Gastrocnemius medialis (tissue), 4 donors: ENCODE measurements around the gene CSF2RB. TPM values are rescaled to one million over a fixed set of nuclear protein-coding genes. Genes with fewer than 3 reads are reported as not detected.

Source experiments
- ATAC-seq, 2 donors: fragments of 150-250 bp; one replicate each; pipeline ENCODE4 v1.9.1; 2016
- DNase-seq, 2 donors: peaks; one replicate each; pipeline ENCODE4 v3.0.0-alpha.2; 2019
- H3K27ac ChIP-seq, 4 donors: fragments of 200-600 bp; sonication (generic); 1 replicate in 1 of 4; 2 replicates in 3 of 4; pipeline ENCODE4 v1.5.1; 2016 to 2018; ENCODE audit warnings: mild to moderate bottlenecking in 2 of 4, moderate library complexity in 1 of 4
- H3K27me3 ChIP-seq, 3 donors: fragments of 200-600 bp; sonication (generic) in 2 of 3; 1 replicate in 1 of 3; 2 replicates in 2 of 3; pipeline versions ENCODE4 v1.5.1 to v1.6.0; 2016 to 2019; ENCODE audit warnings: mild to moderate bottlenecking in 1 of 3, moderate library complexity in 1 of 3
- H3K36me3 ChIP-seq, 2 donors: fragments of 200-600 bp; sonication (generic) in 1 of 2; one replicate each; pipeline ENCODE4 v1.5.1; 2017 to 2018
- H3K4me1 ChIP-seq, 2 donors: fragments of 200-600 bp; sonication (generic) in 1 of 2; one replicate each; pipeline ENCODE4 v1.5.1; 2016 to 2017; ENCODE audit warnings: mild to moderate bottlenecking in 2 of 2
- H3K4me3 ChIP-seq, 4 donors: fragments of 200-600 bp; sonication (generic) in 3 of 4; 1 replicate in 1 of 4; 2 replicates in 3 of 4; pipeline ENCODE4 v1.5.1; 2016 to 2019; ENCODE audit warnings: mild to moderate bottlenecking in 2 of 4
- H3K9me3 ChIP-seq, 3 donors: fragments of 200-600 bp; sonication (generic) in 2 of 3; 1 replicate in 1 of 3; 2 replicates in 2 of 3; pipeline ENCODE4 v1.5.1; 2016 to 2019
- CTCF ChIP-seq, 5 experiments: fragments of 450-650 bp in 3 of 5; fragments of 200-600 bp in 2 of 5; sonication (generic) in 2 of 5; IDR thresholded peaks in 4 of 5; conservative IDR thresholded peaks in 1 of 5; 1 replicate in 4 of 5; 2 replicates in 1 of 5; pipeline ENCODE4 v1.5.1; 2016 to 2019; ENCODE audit warnings: antibody characterized with exemption in 5 of 5, mild to moderate bottlenecking in 3 of 5, moderate library complexity in 3 of 5
- POLR2A ChIP-seq, 2 donors: fragments of 450-650 bp; IDR thresholded peaks; one replicate each; pipeline ENCODE4 v1.6.1; 2017; ENCODE audit warnings: antibody characterized with exemption in 2 of 2, mild to moderate bottlenecking in 2 of 2, moderate library complexity in 2 of 2
- in situ Hi-C, 4 donors: fragments of 200-750 bp; cut with MboI; loops; one replicate each; pipeline versions ENCODE4 v1.15.0 to v1.8.0; 2017; ENCODE audit warnings: low sequenced_read_pairs in 4 of 4
- intact Hi-C: fragments of 100-400 bp; cut with DNase I; formaldehyde crosslinking; loops from one replicate; pipeline ENCODE4 v1.15.1; 2023; ENCODE audit warnings: low total_unique reads
- total RNA-seq, 4 donors: library from RNA; depleted of rRNA; stranded (reverse); fragments of >200 nt; gene quantifications; one replicate each; pipeline versions ENCODE4 v1.1.0 to v1.2.3, GENCODE V29; 2016

Gene CSF2RB
- total RNA-seq, 4 donors from 2014 or later, result 1.2 to 2.0 (median 1.6) TPM

- in situ Hi-C loops, result loop anchor here in 3 of 4 donors (10.0 to 25.0 kb wide), 4 partner anchors 117 to 197 kb away; partner anchors contain the start of gene IFT27 (in 2 of the 3)
- no peaks in the 10 kb centered on the region for H3K9me3 ChIP-seq
- no peak overlapping the region for H3K27ac ChIP-seq
- DNase-seq (no peak), ATAC-seq (no peak)
- no peak overlapping the region for H3K4me3 ChIP-seq
- H3K36me3 ChIP-seq, result no peaks in the 10 kb centered on the region
- no peaks in the 10 kb centered on the region for H3K27me3 ChIP-seq
- TF ChIP-seq POLR2A (IDR thresholded peaks at IDR 0.05), result no peak
- TF ChIP-seq CTCF (IDR thresholded peaks at IDR 0.05 in 4 of 5, conservative IDR thresholded peaks at IDR 0.05 in 1 of 5), result no peak
- no peaks in the 10 kb centered on the region for H3K4me1 ChIP-seq
- intact Hi-C loops, result no loop called here
These were observed 58.1 kb downstream of the CSF2RB start for GRCh38 chr22:36971341-36972125.

DNA sequence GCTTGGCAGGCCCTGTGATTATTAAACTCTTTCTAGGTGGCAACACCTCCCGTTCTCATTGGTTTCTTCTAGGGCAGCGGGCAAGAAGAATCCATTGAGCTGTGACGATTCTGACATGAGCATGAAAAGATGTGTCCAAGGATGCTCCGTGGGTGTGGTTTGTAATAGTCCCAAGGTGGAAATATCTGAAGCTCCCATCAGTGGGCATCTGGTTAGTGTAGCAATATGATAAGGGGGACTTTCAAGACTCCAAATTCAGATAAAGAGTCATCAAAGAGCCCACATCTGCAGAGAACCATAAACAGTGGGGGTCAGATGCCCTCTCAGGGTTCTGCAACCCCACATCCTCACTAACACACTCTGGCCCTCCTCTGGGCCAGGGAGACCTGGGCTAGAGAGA, 63.2 kb downstream of the CSF2RB start:
- H3K27ac ChIP-seq, result no peak overlapping the region
- H3K9me3 ChIP-seq, result no peaks in the 10 kb centered on the region
- peaks cover 0 to 5% of the 10 kb centered on the region in 2 donors for H3K4me1 ChIP-seq
- DNase-seq, result no peak
- intact Hi-C loops, result no loop called here
- no peak overlapping the region for H3K4me3 ChIP-seq
- in situ Hi-C loops, result loop anchor here in 3 of 4 donors (10.0 to 25.0 kb wide), 4 partner anchors 122 to 202 kb away; partner anchors contain the start of gene IFT27 (in 2 of the 3)
- no peaks in the 10 kb centered on the region for H3K36me3 ChIP-seq
- peaks cover 0 to 8% (median 0%) of the 10 kb centered on the region in 3 donors for H3K27me3 ChIP-seq
- ATAC-seq, result no peak
- TF ChIP-seq POLR2A (IDR thresholded peaks at IDR 0.05) (no peak), CTCF (IDR thresholded peaks at IDR 0.05 in 4 of 5, conservative IDR thresholded peaks at IDR 0.05 in 1 of 5) (no peak)

- peak in 1 of 2 donors; percentile 54 for ATAC-seq
- TF ChIP-seq POLR2A (IDR thresholded peaks at IDR 0.05) (no peak), CTCF (IDR thresholded peaks at IDR 0.05 in 4 of 5, conservative IDR thresholded peaks at IDR 0.05 in 1 of 5) (no peak)
- peaks cover 0 to 8% (median under 1%) of the 10 kb centered on the region in 3 donors for H3K27me3 ChIP-seq
- peaks cover 0 to 5% of the 10 kb centered on the region in 2 donors for H3K4me1 ChIP-seq
- peak in 1 of 2 donors; percentile 35 for DNase-seq
- no peaks in the 10 kb centered on the region for H3K36me3 ChIP-seq
- no peak overlapping the region for H3K27ac ChIP-seq
- intact Hi-C loops (no loop called here), in situ Hi-C loops (loop anchor here in 3 of 4 donors (10.0 to 25.0 kb wide), 4 partner anchors 123 to 203 kb away; partner anchors contain the start of gene IFT27 (in 2 of the 3))
- peak overlapping the region; percentile 47 to 51 (median 50) for H3K4me3 ChIP-seq
- no peaks in the 10 kb centered on the region for H3K9me3 ChIP-seq
These were observed 64.0 kb downstream of the CSF2RB start for GRCh38 chr22:36977401-36977861.

DNA sequence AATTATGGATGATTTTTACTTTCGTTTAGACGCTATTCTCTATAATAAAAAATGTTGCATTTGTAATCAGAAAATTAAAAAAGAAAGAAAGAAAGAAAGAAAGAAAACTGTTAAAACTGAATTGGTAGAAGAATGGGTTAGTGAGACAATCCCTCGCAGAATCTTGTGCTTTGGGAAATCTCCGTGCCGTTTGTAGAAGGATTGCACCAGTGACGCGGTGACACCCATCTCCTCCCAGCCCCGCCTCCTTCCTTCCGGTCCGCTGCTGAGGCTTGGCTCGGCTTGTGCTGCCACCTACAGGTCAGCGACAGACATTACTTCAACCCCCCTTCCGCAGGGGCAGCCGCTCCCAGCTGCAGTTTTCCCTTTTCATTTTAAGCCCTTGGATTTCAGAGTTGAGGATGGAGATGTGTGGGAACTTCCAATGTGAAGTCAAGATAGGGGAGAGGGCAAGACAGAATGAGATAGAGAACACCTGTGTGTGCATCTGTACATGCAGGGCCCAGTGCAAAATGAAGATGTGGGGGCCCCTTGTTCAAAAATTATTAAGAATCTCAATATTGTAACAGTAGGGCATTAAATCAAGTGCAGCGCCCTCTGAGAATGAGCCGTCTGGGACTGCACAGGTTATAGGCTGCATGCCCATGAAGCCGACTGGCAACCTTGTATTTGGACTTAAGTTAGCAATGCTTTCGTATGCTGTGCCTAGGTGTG, 64.7 kb downstream of the CSF2RB start:
- in situ Hi-C loops, result loop anchor here in 3 of 4 donors (10.0 to 25.0 kb wide), 4 partner anchors 123 to 203 kb away; partner anchors contain the start of gene IFT27 (in 2 of the 3)

More for the DNA sequence above, 64.7 kb downstream of the CSF2RB start:
- Histone ChIP-seq H3K9me3 (no peaks in the 10 kb centered on the region), H3K27me3 (peaks cover 1 to 15% (median 2%) of the 10 kb centered on the region in 3 donors), H3K4me3 (peak overlapping the region; percentile 47 to 51 (median 50)), H3K27ac (no peak overlapping the region), H3K4me1 (peaks cover 0 to 5% of the 10 kb centered on the region in 2 donors), H3K36me3 (no peaks in the 10 kb centered on the region)
- peak; percentile 79 to 80 for DNase-seq
- intact Hi-C loops, result loop anchor here (1.0 to 2.0 kb wide), 5 partner anchors 41 to 221 kb away; partner anchors contain the start of genes MPST and TST
- TF ChIP-seq CTCF (IDR thresholded peaks at IDR 0.05 in 4 of 5, conservative IDR thresholded peaks at IDR 0.05 in 1 of 5), result peak; percentile 85 to 94 (median 89)
- no peak for TF ChIP-seq POLR2A (IDR thresholded peaks at IDR 0.05)
- ATAC-seq, result peak; percentile 92 to 94
